OCI-LY3 (cell line): Measurements from ENCODE around the gene ZNRD2.

ENCODE experiments used
- CTCF ChIP-seq: fragments of 200-600, 300-600 bp; sonication (generic); IDR thresholded peaks from 2 replicates; pipeline ENCODE4 v1.5.1; 2014; ENCODE audit warnings: antibody characterized with exemption, low read length, low read depth
- EZH2phosphoT487 ChIP-seq: fragments of 200-600 bp; shearing (Covaris generic); IDR thresholded peaks from 2 replicates; pipeline ENCODE4 v1.6.1; 2018; ENCODE audit warnings: antibody characterized with exemption, mixed run types, low read depth

DNA sequence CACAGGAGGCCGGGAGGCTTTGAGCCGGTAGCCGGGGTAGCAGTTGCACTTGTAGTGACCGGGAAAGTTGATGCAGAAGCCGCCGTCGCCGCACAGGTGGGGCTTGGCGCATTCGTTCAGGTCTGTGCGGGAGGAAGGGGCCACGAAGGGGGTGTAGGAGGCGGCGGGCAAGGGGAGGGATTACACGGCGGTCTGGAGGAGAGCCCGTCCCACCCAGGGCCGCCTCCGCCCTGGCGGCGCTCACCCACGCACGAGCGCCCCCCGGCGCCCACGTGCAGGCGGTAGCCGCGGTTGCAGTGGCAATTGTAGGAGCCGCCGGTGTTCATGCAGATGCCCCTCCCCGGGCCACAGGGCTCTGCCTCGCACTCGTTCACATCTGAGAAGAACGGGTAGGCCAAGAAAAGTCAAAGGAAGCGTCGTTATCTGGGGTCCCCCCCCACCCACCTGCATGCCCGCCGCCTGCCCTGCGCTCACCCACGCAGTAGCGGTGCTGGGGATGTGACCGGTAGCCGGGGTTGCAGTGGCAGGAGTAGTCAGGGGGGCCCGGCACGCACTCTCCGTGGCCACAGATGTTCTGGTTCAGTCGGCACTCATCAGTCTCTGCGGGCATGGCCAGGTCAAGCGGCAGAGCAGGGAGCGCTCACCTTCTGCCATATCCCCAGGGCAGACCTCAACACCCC lies 22.7 kb upstream of the ZNRD2 start:
- TF ChIP-seq CTCF (peak; percentile 24; the same call in 1 of the 2 replicates), EZH2phosphoT487 (no peak)
